Stomach smooth muscle (tissue), 2 donors: Measurements from ENCODE around the gene MACC1.

Experiments used
- H3K27ac ChIP-seq: one replicate; pipeline ENCODE4 v1.7.0; 2013; ENCODE audit warnings: mild to moderate bottlenecking, low read length, inconsistent platforms
- H3K27me3 ChIP-seq, 2 donors: one replicate each; pipeline ENCODE4 v1.7.0; 2013; ENCODE audit warnings: low read length in 2 of 2; ENCODE audit not compliant: insufficient read depth in 2 of 2, control insufficient read depth in 1 of 2
- H3K36me3 ChIP-seq, 2 donors: one replicate each; pipeline ENCODE4 v1.7.0; 2013; ENCODE audit warnings: low read length in 2 of 2; ENCODE audit not compliant: control insufficient read depth in 2 of 2, insufficient read depth in 2 of 2
- H3K4me1 ChIP-seq: one replicate; pipeline ENCODE4 v1.7.0; 2013; ENCODE audit warnings: low read length; ENCODE audit not compliant: control insufficient read depth, insufficient read depth
- H3K4me3 ChIP-seq, 2 donors: one replicate each; pipeline ENCODE4 v1.7.0; 2013; ENCODE audit warnings: low read length in 2 of 2
- H3K9ac ChIP-seq, 2 donors: one replicate each; pipeline ENCODE4 v1.7.0; 2013; ENCODE audit warnings: low read length in 2 of 2, mild to moderate bottlenecking in 1 of 2
- H3K9me3 ChIP-seq, 2 donors: one replicate each; pipeline ENCODE4 v1.7.0; 2013; ENCODE audit warnings: low read length in 2 of 2; ENCODE audit not compliant: control insufficient read depth in 2 of 2
- donor health status: healthy.
- donor health status: Pancreatic carcinoma.

The MACC1 gene

DNA sequence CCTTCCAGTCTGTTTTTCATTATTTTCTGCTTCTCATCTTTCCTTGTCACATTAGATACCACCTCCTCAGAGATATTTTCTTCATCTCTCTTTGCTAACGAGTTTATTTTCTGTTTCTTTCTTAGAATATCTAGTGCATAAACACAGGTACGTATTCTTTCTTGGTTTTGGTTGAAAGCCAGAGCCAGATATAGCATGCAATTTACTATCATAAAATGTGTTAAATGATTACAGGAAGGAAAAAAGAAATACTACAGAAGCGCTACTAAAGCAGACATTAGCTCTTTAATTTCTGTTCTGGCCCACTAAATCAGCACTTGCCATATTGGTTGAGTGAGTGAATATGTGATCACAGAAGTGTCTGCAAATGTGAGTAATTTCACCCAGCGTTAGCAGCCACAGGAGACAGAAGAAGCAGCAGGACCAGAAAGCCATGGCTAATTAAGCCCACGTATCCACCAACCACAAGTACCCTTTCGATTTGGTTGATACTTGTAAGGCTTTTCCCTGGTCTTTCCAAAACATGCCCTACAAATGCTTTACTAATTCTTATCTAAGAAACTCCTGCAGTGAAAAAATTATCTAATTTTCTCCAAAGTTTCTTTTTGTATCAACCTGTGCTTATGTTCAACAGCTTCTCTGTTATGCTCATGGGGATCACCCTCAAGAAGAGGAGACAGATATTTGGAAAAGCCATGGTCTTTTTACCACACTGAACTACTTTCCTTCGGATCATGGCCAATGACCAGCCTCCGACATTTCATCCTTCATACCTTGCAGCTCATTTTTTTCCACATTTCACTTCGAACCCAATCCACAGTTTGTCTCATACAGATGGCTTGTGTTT is 23.1 kb upstream of the MACC1 start:
- Histone ChIP-seq H3K9me3 (no peaks in the 10 kb centered on the region), H3K27me3 (no peaks in the 10 kb centered on the region), H3K27ac (no peak overlapping the region), H3K4me1 (no peaks in the 10 kb centered on the region), H3K9ac (no peak overlapping the region), H3K36me3 (no peaks in the 10 kb centered on the region), H3K4me3 (no peak overlapping the region)

DNA sequence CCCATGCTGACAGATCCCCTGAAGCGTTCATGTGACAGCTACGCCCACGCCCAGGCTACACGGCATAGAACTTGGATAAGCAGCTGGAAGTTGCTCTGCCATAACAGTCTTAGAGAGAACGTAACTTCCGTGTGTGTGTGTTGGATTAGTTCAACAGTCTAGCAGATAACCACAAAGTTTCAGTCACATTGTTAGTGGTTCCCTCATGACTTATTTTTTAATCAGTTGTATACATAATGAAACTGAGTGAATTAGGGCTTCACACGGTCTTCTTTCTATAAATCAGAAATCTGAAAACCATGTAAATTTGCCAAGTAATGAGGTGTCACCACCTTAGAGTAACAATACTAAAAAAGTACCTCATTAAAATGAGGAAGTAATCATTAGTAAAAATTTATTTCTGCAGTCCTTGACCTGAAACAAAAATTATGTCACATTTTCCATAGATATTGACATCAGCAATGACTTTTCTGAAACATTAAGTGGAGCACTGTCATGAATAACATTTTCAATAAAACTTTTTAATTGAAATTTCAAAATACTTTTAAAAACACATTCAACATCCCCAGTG is 21.7 kb upstream of the MACC1 start:
- Histone ChIP-seq H3K9me3 (no peaks in the 10 kb centered on the region), H3K36me3 (no peaks in the 10 kb centered on the region), H3K27ac (no peak overlapping the region), H3K4me3 (no peak overlapping the region), H3K4me1 (no peaks in the 10 kb centered on the region), H3K27me3 (no peaks in the 10 kb centered on the region), H3K9ac (no peak overlapping the region)

GRCh38 chr7:20238194-20238753 is 21.1 kb upstream of the MACC1 start:
- Histone ChIP-seq H3K9ac (no peak overlapping the region), H3K9me3 (no peaks in the 10 kb centered on the region), H3K36me3 (no peaks in the 10 kb centered on the region), H3K4me3 (no peak overlapping the region), H3K4me1 (no peaks in the 10 kb centered on the region), H3K27ac (no peak overlapping the region), H3K27me3 (no peaks in the 10 kb centered on the region)

GRCh38 chr7:20237464-20238193 is 20.4 kb upstream of the MACC1 start:
- Histone ChIP-seq H3K9me3 (no peaks in the 10 kb centered on the region), H3K4me3 (no peak overlapping the region), H3K27me3 (no peaks in the 10 kb centered on the region), H3K9ac (no peak overlapping the region), H3K4me1 (no peaks in the 10 kb centered on the region), H3K27ac (no peak overlapping the region), H3K36me3 (no peaks in the 10 kb centered on the region)

- Histone ChIP-seq H3K27ac (no peak overlapping the region), H3K4me1 (no peaks in the 10 kb centered on the region), H3K27me3 (no peaks in the 10 kb centered on the region), H3K9ac (no peak overlapping the region), H3K36me3 (no peaks in the 10 kb centered on the region), H3K9me3 (no peaks in the 10 kb centered on the region), H3K4me3 (no peak overlapping the region)
These were observed 19.6 kb upstream of the MACC1 start for GRCh38 chr7:20236790-20237189.

DNA sequence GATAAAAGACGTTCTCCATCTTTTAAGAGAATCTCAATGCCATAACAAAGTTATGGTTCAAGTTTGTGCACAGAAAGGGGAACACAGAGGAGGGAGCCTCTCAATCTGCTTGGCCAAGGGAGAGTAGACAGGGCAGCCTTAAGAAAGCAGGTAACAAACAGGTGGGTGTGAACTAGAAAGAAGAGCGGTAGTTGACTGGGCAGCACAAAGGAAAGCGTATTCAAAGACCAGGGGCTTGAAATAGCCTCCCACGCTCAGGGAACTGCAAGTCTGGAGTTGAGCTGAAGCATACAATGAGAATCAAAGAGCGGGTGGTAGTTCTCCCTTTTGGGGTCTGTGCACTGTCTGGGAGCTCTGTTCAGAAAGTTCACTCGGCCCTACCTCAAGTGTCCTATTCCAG is 18.9 kb upstream of the MACC1 start:
- H3K36me3 ChIP-seq, result no peaks in the 10 kb centered on the region
- no peaks in the 10 kb centered on the region for H3K9me3 ChIP-seq
- H3K4me1 ChIP-seq, result no peaks in the 10 kb centered on the region
- no peaks in the 10 kb centered on the region for H3K27me3 ChIP-seq
- H3K9ac ChIP-seq, result no peak overlapping the region
- no peak overlapping the region for H3K27ac ChIP-seq
- H3K4me3 ChIP-seq, result no peak overlapping the region

DNA sequence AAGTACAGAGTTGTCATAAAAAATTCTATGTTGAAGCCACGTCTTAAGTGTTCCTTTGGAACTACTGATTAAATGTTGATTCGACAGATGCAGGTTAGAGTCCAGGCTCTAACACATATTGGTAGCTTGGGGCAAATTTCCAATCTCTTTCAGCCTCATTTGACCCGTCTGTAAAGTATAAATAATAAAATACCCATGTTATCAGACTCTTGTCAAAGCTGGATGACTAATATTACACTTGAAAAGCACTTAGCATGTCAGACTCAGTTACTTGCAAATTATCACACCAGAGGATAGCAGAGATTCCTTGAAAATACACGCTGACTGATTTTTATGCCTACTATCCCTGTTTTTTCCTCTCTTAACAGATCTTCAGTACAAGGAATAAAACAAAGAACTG is 18.1 kb upstream of the MACC1 start:
- Histone ChIP-seq H3K4me3 (no peak overlapping the region), H3K9me3 (no peaks in the 10 kb centered on the region), H3K36me3 (no peaks in the 10 kb centered on the region), H3K4me1 (no peaks in the 10 kb centered on the region), H3K27ac (no peak overlapping the region), H3K9ac (no peak overlapping the region), H3K27me3 (no peaks in the 10 kb centered on the region)

GRCh38 chr7:20233362-20233761 is 16.2 kb upstream of the MACC1 start:
- Histone ChIP-seq H3K27ac (no peak overlapping the region), H3K4me1 (no peaks in the 10 kb centered on the region), H3K9me3 (no peaks in the 10 kb centered on the region), H3K27me3 (no peaks in the 10 kb centered on the region), H3K36me3 (no peaks in the 10 kb centered on the region), H3K9ac (no peak overlapping the region), H3K4me3 (no peak overlapping the region)

DNA sequence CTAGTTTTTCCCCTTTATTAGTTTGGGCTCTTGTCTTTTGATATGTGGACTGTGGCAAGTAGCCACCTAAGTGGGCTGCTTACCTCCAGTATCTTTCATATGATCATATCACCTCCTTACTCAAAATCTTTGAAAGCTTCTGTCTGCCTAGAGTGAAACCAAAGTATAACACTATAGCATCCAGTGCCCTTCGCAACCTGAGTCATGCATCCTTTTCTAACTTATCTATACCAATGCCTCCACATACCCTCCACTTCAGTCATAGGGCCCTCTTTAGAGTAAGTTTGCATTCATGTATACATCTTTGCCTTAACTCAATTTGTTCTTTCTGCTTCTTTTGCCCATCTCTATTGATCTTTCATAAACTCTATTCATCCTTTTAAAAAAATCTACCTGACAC is 15.7 kb upstream of the MACC1 start:
- Histone ChIP-seq H3K9me3 (no peaks in the 10 kb centered on the region), H3K4me3 (no peak overlapping the region), H3K27me3 (no peaks in the 10 kb centered on the region), H3K27ac (no peak overlapping the region), H3K4me1 (no peaks in the 10 kb centered on the region), H3K9ac (no peak overlapping the region), H3K36me3 (no peaks in the 10 kb centered on the region)

GRCh38 chr7:20229646-20230500 is 12.7 kb upstream of the MACC1 start:
- Histone ChIP-seq H3K4me3 (no peak overlapping the region), H3K27ac (no peak overlapping the region), H3K36me3 (no peaks in the 10 kb centered on the region), H3K9me3 (no peaks in the 10 kb centered on the region), H3K27me3 (no peaks in the 10 kb centered on the region), H3K9ac (no peak overlapping the region), H3K4me1 (no peaks in the 10 kb centered on the region)
